Neural progenitor cell (in vitro differentiated cells): ENCODE results near the gene MPP1.

Source experiments
- EZH2 ChIP-seq: fragments of 200-600 bp; sonication (generic); IDR thresholded peaks from 2 replicates; pipeline ENCODE4 v1.6.1; 2017; ENCODE audit warnings: antibody characterized with exemption, mild to moderate bottlenecking, moderate library complexity
- EZH2phosphoT487 ChIP-seq: fragments of 200-600 bp; sonication (generic); IDR thresholded peaks from 2 replicates; pipeline ENCODE4 v1.6.1; 2017; ENCODE audit warnings: antibody characterized with exemption
- TF ChIP-seq, protein P1 (sequence below): fragments of 200-600 bp; sonication (generic); IDR thresholded peaks from 2 replicates; pipeline ENCODE4 v1.5.1; 2017; ENCODE audit warnings: antibody characterized with exemption, mild to moderate bottlenecking

DNA sequence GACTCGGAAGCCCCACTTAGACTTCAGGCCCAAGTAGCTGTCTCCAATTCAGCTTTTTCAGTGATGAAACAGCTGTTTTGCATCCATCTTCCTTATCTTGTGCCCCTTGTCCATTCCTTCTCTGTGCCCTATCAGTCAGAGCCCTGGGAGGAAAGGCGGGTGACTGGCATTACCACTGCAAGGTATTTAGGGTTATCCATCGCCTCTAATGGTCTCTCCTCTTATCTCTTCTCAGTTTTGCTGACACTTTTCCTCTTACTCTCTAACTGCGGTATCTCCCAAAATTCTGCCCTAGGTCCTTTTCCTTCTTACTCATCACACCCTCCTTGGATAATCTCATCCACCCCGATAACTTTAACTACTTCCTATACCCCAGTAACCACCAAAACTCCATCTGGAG, 68.1 kb downstream of the MPP1 start:
- TF ChIP-seq, protein P1, sequence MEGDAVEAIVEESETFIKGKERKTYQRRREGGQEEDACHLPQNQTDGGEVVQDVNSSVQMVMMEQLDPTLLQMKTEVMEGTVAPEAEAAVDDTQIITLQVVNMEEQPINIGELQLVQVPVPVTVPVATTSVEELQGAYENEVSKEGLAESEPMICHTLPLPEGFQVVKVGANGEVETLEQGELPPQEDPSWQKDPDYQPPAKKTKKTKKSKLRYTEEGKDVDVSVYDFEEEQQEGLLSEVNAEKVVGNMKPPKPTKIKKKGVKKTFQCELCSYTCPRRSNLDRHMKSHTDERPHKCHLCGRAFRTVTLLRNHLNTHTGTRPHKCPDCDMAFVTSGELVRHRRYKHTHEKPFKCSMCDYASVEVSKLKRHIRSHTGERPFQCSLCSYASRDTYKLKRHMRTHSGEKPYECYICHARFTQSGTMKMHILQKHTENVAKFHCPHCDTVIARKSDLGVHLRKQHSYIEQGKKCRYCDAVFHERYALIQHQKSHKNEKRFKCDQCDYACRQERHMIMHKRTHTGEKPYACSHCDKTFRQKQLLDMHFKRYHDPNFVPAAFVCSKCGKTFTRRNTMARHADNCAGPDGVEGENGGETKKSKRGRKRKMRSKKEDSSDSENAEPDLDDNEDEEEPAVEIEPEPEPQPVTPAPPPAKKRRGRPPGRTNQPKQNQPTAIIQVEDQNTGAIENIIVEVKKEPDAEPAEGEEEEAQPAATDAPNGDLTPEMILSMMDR, result no peak
- no peak for TF ChIP-seq EZH2
- no peak for TF ChIP-seq EZH2phosphoT487
